Right lobe of liver (tissue), 4 donors: ENCODE results near the gene SDF2L1.

Experiments
- POLR2A ChIP-seq: fragments of 450-650 bp; IDR thresholded peaks from one replicate; pipeline ENCODE4 v1.6.1; 2017; ENCODE audit warnings: antibody characterized with exemption, mild to moderate bottlenecking
- TF ChIP-seq, protein P1 (sequence below), 4 donors: fragments of 200-600 bp in 3 of 4; fragments of 450-650 bp in 1 of 4; IDR thresholded peaks; one replicate each; pipeline versions ENCODE4 v1.5.1 to v1.8.0; 2016 to 2022; ENCODE audit warnings: antibody characterized with exemption in 4 of 4, mild to moderate bottlenecking in 2 of 4
- donor health status: DM: no; HTN: no; CAD: no.
- donor health status: DM: no; HTN: no; CAD: no.
- donor health status: DM: no; HTN: yes; CAD: no.

DNA sequence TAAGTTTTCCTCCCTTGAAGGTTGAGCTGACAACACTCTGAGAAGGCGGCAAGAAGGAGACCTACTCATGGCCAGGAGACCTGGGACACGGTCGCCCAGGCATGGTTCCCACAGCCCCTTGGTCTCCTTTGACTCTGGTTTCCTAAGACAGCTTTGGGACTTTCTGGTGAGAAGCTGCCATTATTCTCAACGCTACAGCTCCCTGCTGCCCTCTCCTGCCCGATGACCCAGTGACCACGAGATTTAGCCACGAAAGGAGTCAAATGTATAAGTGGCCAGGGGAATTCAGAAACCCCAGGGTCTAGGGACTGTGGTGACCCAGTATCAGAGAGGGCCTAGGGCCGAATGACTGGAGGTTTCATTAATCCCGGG is 699 bp upstream of the SDF2L1 start:
- TF ChIP-seq, protein P1, sequence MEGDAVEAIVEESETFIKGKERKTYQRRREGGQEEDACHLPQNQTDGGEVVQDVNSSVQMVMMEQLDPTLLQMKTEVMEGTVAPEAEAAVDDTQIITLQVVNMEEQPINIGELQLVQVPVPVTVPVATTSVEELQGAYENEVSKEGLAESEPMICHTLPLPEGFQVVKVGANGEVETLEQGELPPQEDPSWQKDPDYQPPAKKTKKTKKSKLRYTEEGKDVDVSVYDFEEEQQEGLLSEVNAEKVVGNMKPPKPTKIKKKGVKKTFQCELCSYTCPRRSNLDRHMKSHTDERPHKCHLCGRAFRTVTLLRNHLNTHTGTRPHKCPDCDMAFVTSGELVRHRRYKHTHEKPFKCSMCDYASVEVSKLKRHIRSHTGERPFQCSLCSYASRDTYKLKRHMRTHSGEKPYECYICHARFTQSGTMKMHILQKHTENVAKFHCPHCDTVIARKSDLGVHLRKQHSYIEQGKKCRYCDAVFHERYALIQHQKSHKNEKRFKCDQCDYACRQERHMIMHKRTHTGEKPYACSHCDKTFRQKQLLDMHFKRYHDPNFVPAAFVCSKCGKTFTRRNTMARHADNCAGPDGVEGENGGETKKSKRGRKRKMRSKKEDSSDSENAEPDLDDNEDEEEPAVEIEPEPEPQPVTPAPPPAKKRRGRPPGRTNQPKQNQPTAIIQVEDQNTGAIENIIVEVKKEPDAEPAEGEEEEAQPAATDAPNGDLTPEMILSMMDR (IDR thresholded peaks at IDR 0.05): peak; percentile 31 to 46 (median 40)
- no peak for TF ChIP-seq POLR2A
